Fibroblast of lung (primary cell): ENCODE data around the gene DAB1.

Experiments used
- EZH2 ChIP-seq: IDR thresholded peaks from 2 replicates; pipeline ENCODE4 v1.5.1; 2012; ENCODE audit warnings: low read length, control low read depth, mild to moderate bottlenecking; ENCODE audit errors: missing control alignments
- TF ChIP-seq, protein P1 (sequence below), 2 donors: IDR thresholded peaks in 1 of 2; conservative IDR thresholded peaks in 1 of 2; 1 replicate in 1 of 2; 2 replicates in 1 of 2; pipeline ENCODE4 v1.5.1; 2011 to 2012; ENCODE audit warnings: low read length in 2 of 2, control low read depth in 1 of 2, inconsistent platforms in 1 of 2, low read depth in 1 of 2, mild to moderate bottlenecking in 1 of 2

- TF ChIP-seq, protein P1, sequence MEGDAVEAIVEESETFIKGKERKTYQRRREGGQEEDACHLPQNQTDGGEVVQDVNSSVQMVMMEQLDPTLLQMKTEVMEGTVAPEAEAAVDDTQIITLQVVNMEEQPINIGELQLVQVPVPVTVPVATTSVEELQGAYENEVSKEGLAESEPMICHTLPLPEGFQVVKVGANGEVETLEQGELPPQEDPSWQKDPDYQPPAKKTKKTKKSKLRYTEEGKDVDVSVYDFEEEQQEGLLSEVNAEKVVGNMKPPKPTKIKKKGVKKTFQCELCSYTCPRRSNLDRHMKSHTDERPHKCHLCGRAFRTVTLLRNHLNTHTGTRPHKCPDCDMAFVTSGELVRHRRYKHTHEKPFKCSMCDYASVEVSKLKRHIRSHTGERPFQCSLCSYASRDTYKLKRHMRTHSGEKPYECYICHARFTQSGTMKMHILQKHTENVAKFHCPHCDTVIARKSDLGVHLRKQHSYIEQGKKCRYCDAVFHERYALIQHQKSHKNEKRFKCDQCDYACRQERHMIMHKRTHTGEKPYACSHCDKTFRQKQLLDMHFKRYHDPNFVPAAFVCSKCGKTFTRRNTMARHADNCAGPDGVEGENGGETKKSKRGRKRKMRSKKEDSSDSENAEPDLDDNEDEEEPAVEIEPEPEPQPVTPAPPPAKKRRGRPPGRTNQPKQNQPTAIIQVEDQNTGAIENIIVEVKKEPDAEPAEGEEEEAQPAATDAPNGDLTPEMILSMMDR (conservative IDR thresholded peaks at IDR 0.05 in 1 of 2, IDR thresholded peaks at IDR 0.05 in 1 of 2; ENCODE audit: low read depth in 1 of 2, low read length in 2 of 2): no peak
- TF ChIP-seq EZH2: no peak
Measured at GRCh38 chr1:57232500-57232899, 191.4 kb downstream of the DAB1 start.
